NCI-H2107 (cell line): ENCODE measurements around the gene C20orf144.

ENCODE experiments used
- DNase-seq: peaks from one replicate; lab custom pipeline; 2025; lab: John Stamatoyannopoulos, UW

The C20orf144 gene

GRCh38 chr20:33676652-33677645 is 14.8 kb downstream of the C20orf144 start:
- DNase-seq, result no peak

GRCh38 chr20:33677991-33678702 is 16.0 kb downstream of the C20orf144 start:
- DNase-seq, result no peak

GRCh38 chr20:33679758-33680485 is 17.8 kb downstream of the C20orf144 start:
- DNase-seq, result no peak

GRCh38 chr20:33680686-33681085 is 18.6 kb downstream of the C20orf144 start:
- no peak for DNase-seq

GRCh38 chr20:33681288-33681687 is 19.2 kb downstream of the C20orf144 start:
- no peak for DNase-seq

GRCh38 chr20:33681728-33682353 is 19.7 kb downstream of the C20orf144 start:
- DNase-seq, result no peak

GRCh38 chr20:33684533-33685327 is 22.6 kb downstream of the C20orf144 start:
- no peak for DNase-seq

DNA sequence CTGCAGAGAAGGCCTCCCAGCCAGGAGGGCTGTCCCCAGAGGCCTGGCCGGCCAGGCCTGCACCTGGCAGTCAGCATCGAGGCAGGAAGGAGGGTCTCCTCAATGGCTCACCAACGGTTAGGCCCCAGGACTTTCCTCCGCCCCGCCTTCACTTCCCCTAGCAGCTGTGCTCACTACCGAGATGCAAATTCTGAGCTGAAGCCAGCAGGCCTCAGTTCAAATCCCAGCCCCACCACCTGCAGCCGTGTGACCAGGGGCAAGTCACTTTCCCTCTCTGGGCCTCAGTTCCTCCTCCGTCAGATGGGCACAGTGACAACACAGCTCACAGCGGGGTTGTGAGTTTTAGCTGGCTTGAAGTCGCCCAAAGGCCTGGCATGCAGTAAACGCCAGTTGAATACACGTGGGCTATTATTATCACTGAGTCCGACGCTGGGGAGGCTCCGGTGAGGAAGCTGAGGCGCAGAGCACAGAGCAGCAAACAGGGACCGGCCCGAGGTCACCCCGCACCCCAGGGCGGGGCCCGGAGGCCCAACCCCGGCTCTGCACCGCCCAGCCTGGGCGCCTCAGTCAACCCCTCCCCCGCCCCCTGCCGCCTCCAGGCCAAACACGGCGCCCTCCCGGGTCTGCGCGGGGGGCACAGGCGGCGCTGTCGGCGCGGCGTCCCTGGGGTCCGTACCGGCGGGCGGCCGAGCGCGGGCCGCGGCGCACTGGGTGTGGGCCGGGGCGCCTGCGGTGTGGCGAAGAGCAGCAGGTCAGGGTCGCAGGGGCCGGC is 23.4 kb downstream of the C20orf144 start:
- DNase-seq, result no peak

DNA sequence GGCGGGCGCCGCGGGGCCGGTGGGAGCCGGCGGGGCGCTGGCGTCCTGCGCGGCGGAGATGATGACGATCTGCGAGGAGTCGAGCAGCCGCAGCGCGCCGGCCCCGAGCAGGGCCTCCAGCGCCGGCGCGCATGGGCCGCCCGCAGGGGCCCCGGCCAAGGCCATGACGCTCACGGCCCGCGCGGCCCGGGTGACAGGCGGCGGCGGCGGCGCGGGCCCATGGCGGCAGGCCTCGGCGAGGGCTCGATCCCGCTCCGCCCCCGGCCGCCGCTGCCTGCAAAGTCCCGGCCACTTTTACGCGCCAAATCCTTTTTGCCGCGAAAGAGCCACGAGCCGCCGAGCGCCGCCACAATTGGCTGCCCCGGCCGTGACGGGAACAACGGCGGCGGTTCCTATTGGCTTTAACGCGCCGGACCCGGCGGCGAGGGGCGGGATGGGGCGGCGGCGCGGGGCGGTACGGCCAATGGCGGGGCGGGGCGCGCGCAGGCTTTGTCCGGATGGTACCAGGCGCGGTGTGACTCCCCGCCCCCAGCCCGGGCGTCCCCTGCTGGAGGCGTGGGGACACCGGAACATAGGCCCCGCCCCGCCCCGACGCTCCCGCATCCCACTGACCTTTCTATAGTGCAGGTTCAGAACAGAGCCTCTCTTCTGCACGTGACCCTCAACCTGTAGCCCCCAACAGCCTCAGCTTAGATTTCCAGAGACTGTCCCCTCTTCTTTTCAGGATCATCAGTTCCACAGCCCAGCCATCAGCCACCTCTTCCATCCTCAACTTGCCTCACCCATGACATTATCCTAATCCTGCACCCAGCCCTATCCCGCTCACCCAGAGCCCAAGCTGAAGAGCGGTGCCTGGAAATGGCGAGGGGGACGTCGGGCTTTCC is 24.2 kb downstream of the C20orf144 start, which contains the start of gene E2F1:
Gene E2F1, minus strand, starts transcription at position 286 of the 884 bp plus-strand sequence. Its CDS starts 121 bp downstream, at position 165.
- peak; percentile 85 for DNase-seq

DNA sequence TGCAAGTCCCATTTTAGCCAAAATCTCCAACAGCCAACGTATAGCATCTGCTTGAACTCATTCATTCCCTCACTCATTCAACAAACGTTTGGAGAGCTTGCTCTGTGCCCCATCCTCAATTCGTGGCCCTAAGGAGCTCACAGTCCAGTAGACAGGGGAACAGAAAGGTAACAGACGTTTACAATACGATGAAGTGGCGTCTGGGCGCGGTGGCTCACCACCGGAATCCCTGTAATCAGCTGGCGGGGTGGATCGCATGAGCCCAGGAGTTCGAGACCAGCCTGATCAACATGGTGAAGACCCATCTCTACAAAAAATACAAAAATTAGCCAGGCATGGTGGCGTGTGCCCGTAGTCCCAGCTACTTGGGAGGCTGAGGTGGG is 24.8 kb downstream of the C20orf144 start:
- no peak for DNase-seq

DNA sequence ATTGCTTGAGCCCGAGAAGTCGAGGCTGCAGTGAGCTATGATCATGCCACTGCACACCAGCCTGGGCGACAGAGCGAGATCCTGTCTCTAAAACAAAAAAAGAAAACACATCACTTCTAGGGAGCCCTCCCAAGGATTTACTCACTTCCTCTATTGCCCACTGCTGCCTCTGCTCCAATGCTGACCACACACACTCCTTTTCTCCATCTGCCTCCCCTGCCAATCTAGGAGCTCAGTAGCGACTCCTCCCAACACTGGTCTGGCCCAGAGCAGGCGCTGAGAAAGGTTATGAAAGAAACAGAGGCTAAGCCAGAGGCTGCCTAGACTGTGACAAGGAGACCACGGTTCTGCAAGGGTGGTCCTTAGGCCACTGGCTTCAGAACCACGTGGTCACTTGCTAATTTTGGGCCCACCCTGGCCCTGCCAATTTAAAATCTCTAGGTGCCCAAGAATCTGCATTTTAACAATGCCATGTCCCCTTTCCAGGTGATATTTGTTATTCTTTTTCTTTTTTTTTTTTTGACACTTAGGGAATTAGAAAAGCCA is 25.3 kb downstream of the C20orf144 start:
- DNase-seq, result no peak

- DNase-seq, result no peak
Measured at GRCh38 chr20:33687993-33688937, 26.1 kb downstream of the C20orf144 start.

DNA sequence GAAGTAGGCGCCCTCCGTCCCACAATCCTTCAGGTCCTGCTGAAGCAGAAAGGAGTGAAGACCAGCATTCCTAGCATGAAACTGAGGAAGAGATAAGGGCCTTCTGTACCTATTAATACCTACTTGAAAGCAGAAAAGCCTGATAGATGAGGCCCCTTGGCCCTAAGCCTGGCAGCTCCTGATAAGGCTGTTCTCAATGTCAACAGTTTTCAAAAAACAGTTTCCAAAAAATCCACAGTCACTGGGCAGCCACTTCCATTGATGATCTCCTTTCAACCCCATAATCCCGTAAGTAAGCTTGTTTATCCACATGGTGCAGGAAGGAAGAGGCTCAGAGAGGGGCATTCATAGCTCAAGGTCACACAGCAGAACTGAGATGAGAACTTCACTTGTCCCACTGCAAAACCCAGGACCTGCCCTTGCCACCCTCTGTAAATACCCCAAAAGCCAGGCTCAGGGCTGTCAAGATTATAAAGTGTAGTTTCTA is 26.9 kb downstream of the C20orf144 start:
- DNase-seq, result no peak

DNA sequence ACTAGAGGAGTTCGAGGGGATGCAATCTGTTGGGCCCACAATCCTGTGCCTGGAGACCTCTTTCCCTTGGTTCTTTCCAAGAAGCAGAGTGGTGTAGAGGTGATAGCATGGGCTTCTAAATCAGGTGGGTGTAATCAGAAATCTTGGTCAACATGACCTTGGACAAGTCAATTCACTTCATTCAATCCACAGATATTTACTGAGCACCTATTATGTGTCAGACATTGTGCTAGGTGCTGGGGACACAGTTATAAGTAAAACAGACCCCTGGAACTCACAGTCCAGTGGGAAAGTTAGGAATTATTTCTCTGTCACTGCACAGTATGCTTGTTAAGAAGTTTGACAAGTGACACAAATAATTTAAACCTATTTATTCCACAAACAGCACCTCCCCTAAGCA is 27.4 kb downstream of the C20orf144 start:
- DNase-seq, result no peak

- DNase-seq, result no peak
Measured at GRCh38 chr20:33689973-33690372, 27.8 kb downstream of the C20orf144 start.

DNA sequence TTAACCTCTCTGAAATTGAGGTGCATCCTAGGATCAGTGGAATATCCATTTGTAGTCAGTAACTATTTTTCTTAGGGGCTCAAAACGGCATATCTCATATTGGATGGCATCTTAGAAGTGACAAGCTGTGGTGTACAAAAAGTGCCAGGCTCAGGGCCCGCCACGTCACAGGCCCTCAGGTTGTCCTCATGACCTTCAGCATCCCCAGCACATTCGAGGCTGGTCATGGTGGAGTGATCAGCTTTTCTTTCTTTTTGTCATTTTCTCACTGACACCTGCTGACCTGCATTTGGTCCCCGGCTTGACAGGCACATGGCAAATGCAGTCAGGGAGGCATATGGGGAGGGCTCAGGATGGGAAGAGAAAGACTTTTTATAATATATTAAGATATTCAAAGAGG is 31.2 kb downstream of the C20orf144 start:
- DNase-seq, result no peak
